Brain microvascular endothelial cell (primary cell): ENCODE measurements around the gene PKIG.

ENCODE experiments used
- DNase-seq: peaks from one replicate; pipeline ENCODE4 v3.0.0-alpha.2; 2020
- H3K27ac ChIP-seq: fragments of 250-450 bp; sonication (Bioruptor Pico); 2 replicates; pipeline ENCODE4 v1.5.1; 2020; ENCODE audit warnings: mild to moderate bottlenecking, moderate library complexity
- H3K27me3 ChIP-seq: fragments of 250-450 bp; sonication (Bioruptor Pico); replicated peaks from 2 replicates; pipeline ENCODE4 v1.5.1; 2020; ENCODE audit warnings: mild to moderate bottlenecking
- H3K36me3 ChIP-seq: fragments of 250-450 bp; sonication (Bioruptor Pico); replicated peaks from 2 replicates; pipeline ENCODE4 v1.5.1; 2020; ENCODE audit warnings: mild to moderate bottlenecking
- H3K4me3 ChIP-seq: 2 replicates; pipeline ENCODE4 v1.5.1; 2011; ENCODE audit warnings: low read depth, mild to moderate bottlenecking, control low read depth, low read length, moderate library complexity
- in situ Hi-C: cut with HindIII; loops from 2 replicates; pipeline ENCODE4 v1.10.0; 2017; ENCODE audit warnings: low sequenced_read_pairs, low pct_ligation_motif_present
- TF ChIP-seq, protein P1 (sequence below): IDR thresholded peaks from 2 replicates; pipeline ENCODE4 v1.5.1; 2011; ENCODE audit warnings: low read depth, mild to moderate bottlenecking, moderate library complexity, low read length, control low read depth, inconsistent platforms; ENCODE audit errors: missing control alignments

PKIG gene

GRCh38 chr20:44642203-44643153, 60.1 kb downstream of the PKIG start:
- TF ChIP-seq, protein P1, sequence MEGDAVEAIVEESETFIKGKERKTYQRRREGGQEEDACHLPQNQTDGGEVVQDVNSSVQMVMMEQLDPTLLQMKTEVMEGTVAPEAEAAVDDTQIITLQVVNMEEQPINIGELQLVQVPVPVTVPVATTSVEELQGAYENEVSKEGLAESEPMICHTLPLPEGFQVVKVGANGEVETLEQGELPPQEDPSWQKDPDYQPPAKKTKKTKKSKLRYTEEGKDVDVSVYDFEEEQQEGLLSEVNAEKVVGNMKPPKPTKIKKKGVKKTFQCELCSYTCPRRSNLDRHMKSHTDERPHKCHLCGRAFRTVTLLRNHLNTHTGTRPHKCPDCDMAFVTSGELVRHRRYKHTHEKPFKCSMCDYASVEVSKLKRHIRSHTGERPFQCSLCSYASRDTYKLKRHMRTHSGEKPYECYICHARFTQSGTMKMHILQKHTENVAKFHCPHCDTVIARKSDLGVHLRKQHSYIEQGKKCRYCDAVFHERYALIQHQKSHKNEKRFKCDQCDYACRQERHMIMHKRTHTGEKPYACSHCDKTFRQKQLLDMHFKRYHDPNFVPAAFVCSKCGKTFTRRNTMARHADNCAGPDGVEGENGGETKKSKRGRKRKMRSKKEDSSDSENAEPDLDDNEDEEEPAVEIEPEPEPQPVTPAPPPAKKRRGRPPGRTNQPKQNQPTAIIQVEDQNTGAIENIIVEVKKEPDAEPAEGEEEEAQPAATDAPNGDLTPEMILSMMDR: peak; percentile 10
- Histone ChIP-seq H3K4me3 (peak overlapping the region; percentile 26), H3K27me3 (no peaks in the 10 kb centered on the region), H3K36me3 (no peaks in the 10 kb centered on the region), H3K27ac (peak overlapping the region; percentile 91)
- peak; percentile 86 for DNase-seq
- in situ Hi-C loops: no loop called here

GRCh38 chr20:44643154-44643519, 60.8 kb downstream of the PKIG start:
- no peak for DNase-seq
- TF ChIP-seq, protein P1: no peak
- Histone ChIP-seq H3K36me3 (no peaks in the 10 kb centered on the region), H3K27ac (peak overlapping the region; percentile 91), H3K4me3 (no peak overlapping the region), H3K27me3 (no peaks in the 10 kb centered on the region)
- in situ Hi-C loops: no loop called here

DNA sequence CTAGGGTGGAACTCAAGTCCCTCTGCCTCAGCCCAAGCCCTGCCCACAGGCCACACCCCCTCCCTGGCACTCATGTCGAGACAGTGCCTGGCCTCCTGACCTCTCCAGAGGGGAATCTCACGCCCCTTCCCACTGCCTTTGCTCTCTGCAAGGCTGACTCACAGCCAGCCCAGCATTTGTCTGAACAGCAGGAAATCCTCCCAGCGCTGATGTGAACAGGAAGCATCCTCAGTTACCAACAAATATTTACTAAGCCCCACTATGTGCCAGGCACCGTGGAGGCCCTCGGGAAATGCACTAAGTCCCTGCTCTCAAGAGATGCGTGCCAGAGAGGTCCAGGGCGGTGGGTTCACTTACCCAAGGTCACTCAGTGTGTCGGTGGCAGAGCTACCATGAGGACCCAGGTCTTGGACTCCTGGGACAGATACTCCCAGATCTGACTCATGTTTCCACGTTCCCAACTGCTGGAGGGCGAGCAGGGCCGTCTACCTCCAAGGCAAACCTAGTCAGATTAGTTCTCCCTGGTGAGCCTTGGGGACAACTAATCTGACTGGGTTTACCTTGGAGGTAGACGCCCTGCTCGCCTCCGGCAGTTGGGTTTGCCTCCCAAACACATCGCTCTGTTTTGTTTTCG, 61.3 kb downstream of the PKIG start:
- Histone ChIP-seq H3K4me3 (no peak overlapping the region), H3K27ac (peak overlapping the region; percentile 91), H3K36me3 (no peaks in the 10 kb centered on the region), H3K27me3 (no peaks in the 10 kb centered on the region)
- TF ChIP-seq, protein P1: no peak
- DNase-seq: peak; percentile 95
- in situ Hi-C loops: no loop called here

GRCh38 chr20:44644230-44644617, 61.8 kb downstream of the PKIG start:
- no peak overlapping the region for H3K4me3 ChIP-seq
- no peaks in the 10 kb centered on the region for H3K36me3 ChIP-seq
- peak overlapping the region; percentile 91 for H3K27ac ChIP-seq
- DNase-seq: no peak
- TF ChIP-seq, protein P1: no peak
- no peaks in the 10 kb centered on the region for H3K27me3 ChIP-seq
- in situ Hi-C loops: no loop called here

DNA sequence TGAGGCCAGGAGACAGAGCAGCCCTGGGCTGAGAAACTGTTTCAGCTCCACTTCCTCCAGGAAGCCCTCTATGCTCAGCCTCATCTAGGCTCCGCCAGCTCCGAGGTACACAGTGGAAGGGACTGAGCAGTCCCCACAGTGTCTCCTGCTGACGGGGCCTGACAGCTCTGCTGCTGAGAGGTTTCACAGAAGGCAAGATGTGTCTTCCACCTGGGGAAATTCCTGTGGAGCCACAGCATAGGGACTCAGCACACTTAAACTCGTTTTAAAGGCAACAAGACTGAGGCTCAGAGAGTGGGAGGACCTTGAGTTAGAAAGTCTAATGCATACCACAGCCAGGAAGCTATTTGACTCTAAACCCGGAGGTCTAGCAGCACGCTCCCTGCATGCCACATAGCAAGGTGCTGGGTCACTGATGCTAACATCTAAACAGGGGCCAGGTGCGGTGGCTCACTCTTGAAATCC, 62.3 kb downstream of the PKIG start:
- in situ Hi-C loops: no loop called here

More for the DNA sequence above, 62.3 kb downstream of the PKIG start:
- TF ChIP-seq, protein P1: no peak
- peak overlapping the region; percentile 91 for H3K27ac ChIP-seq
- no peak for DNase-seq
- H3K4me3 ChIP-seq: no peak overlapping the region
- no peaks in the 10 kb centered on the region for H3K27me3 ChIP-seq
- no peaks in the 10 kb centered on the region for H3K36me3 ChIP-seq
